K562 (cell line): ENCODE results near the gene CCM2. TPM values are rescaled to one million over a fixed set of nuclear protein-coding genes. Genes with fewer than 3 reads are reported as not detected.

Experiments
- ATAC-seq: fragments of 200-7000 bp; cut with Tn5 transposase; 3 replicates; pipeline ENCODE4 v1.9.1; 2020; ENCODE audit warnings: moderate library complexity
- BruUV-seq: library from RNA; stranded (reverse); fragments of 400-500 nt; replicated peaks from 2 replicates; lab custom pipeline; 2021; lab: Mats Ljungman, UMichigan
- CTCF ChIA-PET: fragments of 300-600 bp; formaldehyde crosslinking; extraction: SDS; loops from one replicate; lab custom pipeline; 2021; ENCODE audit warnings: low intra/inter-chr PET ratio; lab: Yijun Ruan, JAX
- POLR2A ChIA-PET: fragments of 300-600, 350-650 bp; sonication (Branson Sonifier 250); formaldehyde crosslinking; extraction: SDS; loops from one replicate; lab custom pipeline; 2021; ENCODE audit warnings: antibody characterized with exemption, inconsistent platforms; lab: Yijun Ruan, JAX
- DNase-seq, 4 experiments: peaks; one replicate each; pipeline versions ENCODE4 v3.0.0 to v3.0.0-alpha.2; 2011 to 2018; ENCODE audit warnings: low spot score in 3 of 4, mixed read lengths in 3 of 4; ENCODE audit errors: extremely low read depth in 1 of 4
- FAIRE-seq: peaks from 2 replicates; lab custom pipeline; 2011; peaks lifted over from hg19 to GRCh38; lab: Jason Lieb, UNC
- H2AFZ ChIP-seq: 2 replicates; pipeline ENCODE4 v1.6.0; 2011; ENCODE audit warnings: low read depth, low read length, control low read depth, inconsistent platforms
- H3K27ac ChIP-seq: fragments of 200-600 bp; 3 replicates; pipeline ENCODE4 v1.8.0; 2011; ENCODE audit warnings: low read depth, mild to moderate bottlenecking, control low read depth, inconsistent platforms, low read length, moderate library complexity, mixed read lengths; ENCODE audit errors: extremely low read depth
- H3K27me3 ChIP-seq, 2 experiments: fragments of 300-600 bp in 1 of 2; 2 replicates in 1 of 2; 3 replicates in 1 of 2; pipeline versions ENCODE4 v1.6.0 to v1.8.0; 2011; ENCODE audit warnings: inconsistent platforms in 2 of 2, low read length in 2 of 2, mild to moderate bottlenecking in 1 of 2, mixed read lengths in 1 of 2, moderate library complexity in 1 of 2; ENCODE audit not compliant: control insufficient read depth in 2 of 2, insufficient read depth in 2 of 2
- H3K36me3 ChIP-seq: fragments of 300-600 bp; 3 replicates; pipeline ENCODE4 v1.8.0; 2011; ENCODE audit warnings: mild to moderate bottlenecking, low read length, inconsistent platforms; ENCODE audit not compliant: control insufficient read depth, insufficient read depth
- H3K4me1 ChIP-seq, 2 experiments: fragments of 200-600 bp in 1 of 2; replicated peaks in 1 of 2; 2 replicates in 1 of 2; 3 replicates in 1 of 2; pipeline versions ENCODE4 v1.5.1 to v1.8.0; 2011; ENCODE audit warnings: inconsistent platforms in 2 of 2, low read length in 2 of 2, mild to moderate bottlenecking in 1 of 2, mixed read lengths in 1 of 2, moderate library complexity in 1 of 2; ENCODE audit not compliant: control insufficient read depth in 2 of 2, insufficient read depth in 2 of 2
- H3K4me2 ChIP-seq: 2 replicates; pipeline ENCODE4 v1.6.1; 2011; ENCODE audit warnings: low read length, control low read depth, inconsistent platforms, mixed read lengths; ENCODE audit not compliant: insufficient read depth
- H3K4me3 ChIP-seq: fragments of 200-600 bp; sonication (generic), shearing (Covaris generic); 2 replicates; pipeline ENCODE4 v1.5.1; 2016; ENCODE audit warnings: control low read depth, inconsistent platforms
- H3K79me2 ChIP-seq: fragments of 200-600 bp; 3 replicates; pipeline ENCODE4 v1.8.0; 2011; ENCODE audit warnings: low read length, inconsistent platforms; ENCODE audit not compliant: control insufficient read depth, insufficient read depth
- H3K9ac ChIP-seq, 2 experiments: 2 replicates each; pipeline versions ENCODE4 v1.6.0 to v1.6.1; 2011; ENCODE audit warnings: low read depth in 2 of 2, low read length in 2 of 2, control low read depth in 1 of 2, inconsistent platforms in 1 of 2, mild to moderate bottlenecking in 1 of 2, mixed read lengths in 1 of 2; ENCODE audit not compliant: insufficient read depth in 1 of 2
- H3K9me1 ChIP-seq: one replicate; pipeline ENCODE4 v1.6.0; 2011; ENCODE audit warnings: inconsistent platforms, mild to moderate bottlenecking, low read length, moderate library complexity; ENCODE audit not compliant: control insufficient read depth, insufficient read depth
- H3K9me3 ChIP-seq: replicated peaks from 2 replicates; pipeline ENCODE4 v1.5.1; 2011; ENCODE audit warnings: low read depth, low read length, inconsistent platforms; ENCODE audit not compliant: control insufficient read depth, insufficient read depth
- H4K20me1 ChIP-seq: replicated peaks from 2 replicates; pipeline ENCODE4 v1.6.1; 2011; ENCODE audit warnings: low read length, inconsistent platforms, mixed read lengths; ENCODE audit not compliant: control insufficient read depth, insufficient read depth
- CEBPZ ChIP-seq: fragments of 150-350 bp; IDR thresholded peaks from 2 replicates; pipeline ENCODE4 v1.6.1; 2014; ENCODE audit warnings: low read depth, mild to moderate bottlenecking, low read length, borderline replicate concordance
- CREB1 ChIP-seq, 2 experiments: sonication (generic) in 1 of 2; formaldehyde crosslinking in 1 of 2; IDR thresholded peaks; 2 replicates each; pipeline versions ENCODE4 v1.6.1 to v1.8.0; 2012 to 2022; ENCODE audit warnings: inconsistent platforms in 1 of 2, mild to moderate bottlenecking in 1 of 2, missing genetic modification reagents in 1 of 2, moderate library complexity in 1 of 2
- DNMT1 ChIP-seq: fragments of 450-650 bp; IDR thresholded peaks from 2 replicates; pipeline ENCODE4 v1.6.1; 2016; ENCODE audit warnings: antibody characterized with exemption, mild to moderate bottlenecking
- EP300 ChIP-seq: IDR thresholded peaks from 2 replicates; pipeline ENCODE4 v1.6.1; 2012; ENCODE audit warnings: low read length, improper control_type of control experiment
- FOXM1 ChIP-seq, 2 experiments: fragments of 450-650 bp in 1 of 2; sonication (generic) in 1 of 2; formaldehyde crosslinking in 1 of 2; IDR thresholded peaks; 2 replicates each; pipeline versions ENCODE4 v1.6.1 to v1.9.0; 2017 to 2022; ENCODE audit warnings: low read depth in 2 of 2, mild to moderate bottlenecking in 2 of 2, missing genetic modification reagents in 1 of 2, moderate library complexity in 1 of 2
- GTF2A2 ChIP-seq: IDR thresholded peaks from 2 replicates; pipeline ENCODE4 v1.6.1; 2016; ENCODE audit warnings: mild to moderate bottlenecking, missing genetic modification characterization, missing compliant biosample characterization
- NR3C1 ChIP-seq: sonication (generic); formaldehyde crosslinking; IDR thresholded peaks from 2 replicates; pipeline ENCODE4 v1.8.1; 2022; ENCODE audit warnings: missing genetic modification reagents
- SLC30A9 ChIP-seq: fragments of 250-450 bp; sonication (Bioruptor Pico); IDR thresholded peaks from 2 replicates; pipeline ENCODE4 v1.8.0; 2022; ENCODE audit warnings: mild to moderate bottlenecking, moderate library complexity
- TAF7 ChIP-seq: fragments of 450-650 bp; IDR thresholded peaks from 2 replicates; pipeline ENCODE4 v1.6.1; 2016; ENCODE audit warnings: missing genetic modification characterization, missing compliant biosample characterization
- U2AF1 ChIP-seq: fragments of 200-400 bp; formaldehyde crosslinking; optimal IDR thresholded peaks from 2 replicates; pipeline ENCODE3; 2017; ENCODE audit warnings: mild to moderate bottlenecking, low read depth, low read length, moderate library complexity
- ZNF217 ChIP-seq: sonication (generic); formaldehyde crosslinking; IDR thresholded peaks from 2 replicates; pipeline ENCODE4 v1.8.0; 2022; ENCODE audit warnings: mild to moderate bottlenecking, missing genetic modification reagents
- ZNF398 ChIP-seq: fragments of 250-450 bp; sonication (Bioruptor Pico); IDR thresholded peaks from 2 replicates; pipeline ENCODE4 v1.8.0; 2021; ENCODE audit warnings: moderate library complexity, mild to moderate bottlenecking, inconsistent platforms
- WGBS: fragments of 100-300 bp; shearing (Covaris generic); methylation state at CpG from one replicate; pipeline ENCODE4 v1.1.6; 2016; ENCODE audit warnings: low coverage, mixed read lengths; ENCODE audit not compliant: insufficient coverage; ENCODE audit errors: missing lambda C conversion rate; 5-methylcytosine and 5-hydroxymethylcytosine counted together
- in situ Hi-C: fragments of 300-500 bp; cut with MboI; formaldehyde crosslinking; loops from 4 replicates; pipeline ENCODE4 v1.15.0; 2018; ENCODE audit warnings: inconsistent platforms, mixed read lengths
- intact Hi-C: fragments of 100-400 bp; cut with micrococcal nuclease; formaldehyde crosslinking; loops from 2 replicates; pipeline ENCODE4 v1.14.2; 2022
- polyA plus RNA-seq, 8 experiments: library from polyadenylated mRNA; depleted of rRNA in 4 of 8; stranded (reverse) in 5 of 8; unstranded in 3 of 8; fragments of >200 nt; fragmentation: Nextera tagmentation in 2 of 8; fragmentation: Illumina TruSeq in 1 of 8; extraction: Ambion mirVana in 2 of 8; extraction: Trizol in 1 of 8; gene quantifications; 2 replicates each; pipeline versions ENCODE4 v1.2.1 to v1.2.3, GENCODE V29; 2011 to 2014; ENCODE audit warnings: inconsistent platforms in 1 of 8, missing spikeins in 1 of 8
- total RNA-seq, 7 experiments: library from RNA; depleted of rRNA in 6 of 7; stranded (reverse); fragments of >200 nt in 6 of 7; fragmentation: Illumina TruSeq in 2 of 7; extraction: Trizol in 2 of 7; gene quantifications; 2 replicates each; pipeline versions ENCODE4 v1.2.1 to v1.2.3, GENCODE V29; 2011 to 2021; ENCODE audit warnings: low replicate concordance in 1 of 7

The CCM2 gene
- total and polyA plus RNA-seq, 9 of the 15 experiments (the other 6 are each of a cell fraction or from before 2014, with no cell fraction given) = 0.41 to 38.6 (median 25.9) TPM

DNA sequence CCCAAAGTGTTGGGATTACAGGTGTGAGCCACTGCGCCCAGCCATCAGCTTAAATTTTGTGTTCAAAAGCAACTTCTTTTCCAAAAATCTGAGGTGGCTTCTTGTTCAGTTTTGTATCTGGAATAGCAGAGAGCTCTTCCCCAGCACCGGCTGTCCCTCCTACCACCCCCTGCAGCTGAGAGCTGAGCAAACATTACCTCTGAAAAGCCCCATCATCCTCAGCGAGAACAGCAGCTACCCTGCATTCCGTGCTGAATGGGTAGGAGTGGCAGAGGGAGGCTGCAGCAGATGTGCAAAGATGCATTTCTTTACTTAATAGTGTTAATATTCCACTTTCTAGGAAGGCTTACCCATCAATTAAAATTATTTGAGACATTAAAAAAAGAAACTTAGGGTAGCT, 31.8 kb downstream of the CCM2 start:
- BruUV-seq = no TSS peak
- no peak overlapping the region for H3K27ac ChIP-seq
- no peak overlapping the region for H3K4me2 ChIP-seq
- H3K9me1 ChIP-seq = no peaks in the 10 kb centered on the region
- FAIRE-seq (no peak), ATAC-seq (no peak), DNase-seq (no peak)
- CTCF ChIA-PET = no interaction called here
- POLR2A ChIA-PET = interaction anchor here (1.3 kb wide), 1 partner anchor 9 kb away, joined by 3 read pairs; no protein-coding TSS in a partner anchor
- H3K79me2 ChIP-seq = peaks cover 73% of the 10 kb centered on the region
- no peaks in the 10 kb centered on the region for H3K27me3 ChIP-seq
- peaks cover 5 to 6% of the 10 kb centered on the region in 2 experiments; a peak in 3 of 5 replicates for H3K4me1 ChIP-seq
- intact Hi-C loops (no loop called here), in situ Hi-C loops (no loop called here)
- TF ChIP-seq ZNF398 (CRISPR knock-in tag) (no peak), SLC30A9 (CRISPR knock-in tag) (no peak), GTF2A2 (tag) (no peak), CREB1 (IDR thresholded peaks at IDR 0.05) (no peak), CREB1 (CRISPR knock-in tag; IDR thresholded peaks at IDR 0.05) (no peak), FOXM1 (IDR thresholded peaks at IDR 0.05; ENCODE audit: low read depth) (no peak), FOXM1 (CRISPR knock-in tag; IDR thresholded peaks at IDR 0.05; ENCODE audit: low read depth) (no peak), NR3C1 (no peak), TAF7 (tag) (no peak), CEBPZ (no peak), EP300 (no peak), DNMT1 (no peak), U2AF1 (no peak), ZNF217 (no peak)
- H3K9me3 ChIP-seq = no peaks in the 10 kb centered on the region
- H3K36me3 ChIP-seq = peaks cover 36% of the 10 kb centered on the region; the same call in 2 of the 3 replicates
- H4K20me1 ChIP-seq = peaks cover 8% of the 10 kb centered on the region
- 79% methylated on average over 4 of the region's 4 CpGs for WGBS
- no peak overlapping the region for H3K4me3 ChIP-seq
- no peak overlapping the region for H3K9ac ChIP-seq
- no peak overlapping the region for H2AFZ ChIP-seq
